Pulmonary artery endothelial cell (primary cell): ENCODE measurements around the gene SSTR5. TPM values are rescaled to one million over a fixed set of nuclear protein-coding genes. Genes with fewer than 3 reads are reported as not detected.

ENCODE experiments used
- DNase-seq: peaks from one replicate; pipeline ENCODE4 v3.0.0-alpha.2; 2011; ENCODE audit warnings: low read depth, low spot score
- total RNA-seq: library from RNA; depleted of rRNA; stranded (reverse); fragments of >200 nt; gene quantifications from 2 replicates; pipeline ENCODE4 v1.2.3, GENCODE V29; 2014

SSTR5 gene
- total RNA-seq, 1 donor from 2014 or later, result 0.07 TPM

GRCh38 chr16:1122398-1122765, 49.8 kb downstream of the SSTR5 start:
- no peak for DNase-seq

- DNase-seq, result no peak
Observed at GRCh38 chr16:1123525-1124230, 51.1 kb downstream of the SSTR5 start.

GRCh38 chr16:1124291-1124690, 51.7 kb downstream of the SSTR5 start:
- DNase-seq, result no peak

- no peak for DNase-seq
Observed at GRCh38 chr16:1124795-1125194, 52.2 kb downstream of the SSTR5 start.

- no peak for DNase-seq
Observed at GRCh38 chr16:1125471-1125870, 52.9 kb downstream of the SSTR5 start.

GRCh38 chr16:1126044-1126443, 53.5 kb downstream of the SSTR5 start:
- no peak for DNase-seq

GRCh38 chr16:1126586-1126985, 54.0 kb downstream of the SSTR5 start:
- no peak for DNase-seq

GRCh38 chr16:1127101-1127500, 54.6 kb downstream of the SSTR5 start:
- no peak for DNase-seq

- no peak for DNase-seq
Observed at GRCh38 chr16:1127971-1128715, 55.6 kb downstream of the SSTR5 start.

- no peak for DNase-seq
Observed at GRCh38 chr16:1129106-1129960, 56.8 kb downstream of the SSTR5 start.

GRCh38 chr16:1130382-1130781, 57.8 kb downstream of the SSTR5 start:
- no peak for DNase-seq

Other genes with a start within 250 kb of the SSTR5 start
- gene LMF1, start 101.8 kb upstream of the SSTR5 start, total RNA-seq, result 8.2 and 12.9 TPM in 2 replicates
- 0.25 and 0.99 TPM in 2 replicates for gene SOX8, start 91.0 kb upstream of the SSTR5 start, total RNA-seq
- not detected in 2 replicates for gene C1QTNF8, start 23.5 kb downstream of the SSTR5 start, total RNA-seq
- 0.07 TPM in 1 of 2 replicates, not detected in the other for gene CACNA1H, start 80.4 kb downstream of the SSTR5 start, total RNA-seq
- gene TPSG1, start 152.5 kb downstream of the SSTR5 start, total RNA-seq, result not detected in 2 replicates
- not detected in 2 replicates for gene TPSB2, start 157.4 kb downstream of the SSTR5 start, total RNA-seq
- gene TPSAB1, start 168.0 kb downstream of the SSTR5 start, total RNA-seq, result not detected in 2 replicates
- gene TPSD1, start 183.3 kb downstream of the SSTR5 start, total RNA-seq, result not detected in 2 replicates
- gene UBE2I, start 236.9 kb downstream of the SSTR5 start, total RNA-seq, result 59.1 and 88.7 TPM in 2 replicates